ENCODE measurements around the gene TXNDC17.

DNA sequence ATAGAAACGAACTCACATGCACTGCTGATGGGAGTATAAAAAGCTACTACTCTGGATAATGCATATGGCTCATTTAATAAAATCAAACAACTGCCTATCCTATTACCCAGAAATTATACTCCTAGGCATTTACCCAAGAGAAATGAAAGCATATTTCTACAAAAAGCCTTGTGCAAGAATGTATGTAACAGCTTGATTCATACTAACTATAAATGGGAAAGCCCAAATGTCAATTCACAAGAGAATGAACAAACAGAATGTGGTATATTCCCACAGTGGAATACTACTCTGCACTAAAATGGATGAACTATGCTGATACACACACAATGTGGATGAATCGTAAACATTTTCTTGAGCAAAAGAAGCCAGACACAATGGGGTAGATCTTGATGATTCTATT lies 38.7 kb upstream of the TXNDC17 start:
- TF ChIP-seq, protein P1, sequence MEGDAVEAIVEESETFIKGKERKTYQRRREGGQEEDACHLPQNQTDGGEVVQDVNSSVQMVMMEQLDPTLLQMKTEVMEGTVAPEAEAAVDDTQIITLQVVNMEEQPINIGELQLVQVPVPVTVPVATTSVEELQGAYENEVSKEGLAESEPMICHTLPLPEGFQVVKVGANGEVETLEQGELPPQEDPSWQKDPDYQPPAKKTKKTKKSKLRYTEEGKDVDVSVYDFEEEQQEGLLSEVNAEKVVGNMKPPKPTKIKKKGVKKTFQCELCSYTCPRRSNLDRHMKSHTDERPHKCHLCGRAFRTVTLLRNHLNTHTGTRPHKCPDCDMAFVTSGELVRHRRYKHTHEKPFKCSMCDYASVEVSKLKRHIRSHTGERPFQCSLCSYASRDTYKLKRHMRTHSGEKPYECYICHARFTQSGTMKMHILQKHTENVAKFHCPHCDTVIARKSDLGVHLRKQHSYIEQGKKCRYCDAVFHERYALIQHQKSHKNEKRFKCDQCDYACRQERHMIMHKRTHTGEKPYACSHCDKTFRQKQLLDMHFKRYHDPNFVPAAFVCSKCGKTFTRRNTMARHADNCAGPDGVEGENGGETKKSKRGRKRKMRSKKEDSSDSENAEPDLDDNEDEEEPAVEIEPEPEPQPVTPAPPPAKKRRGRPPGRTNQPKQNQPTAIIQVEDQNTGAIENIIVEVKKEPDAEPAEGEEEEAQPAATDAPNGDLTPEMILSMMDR (conservative IDR thresholded peaks at IDR 0.05 in 1 of 2, IDR thresholded peaks at IDR 0.05 in 1 of 2; ENCODE audit: extremely low read depth in 1 of 2, insufficient read depth in 1 of 2, low read depth in 1 of 2, low read length in 2 of 2) = no peak
- no peak for TF ChIP-seq EZH2 (IDR thresholded peaks at IDR 0.05; ENCODE audit: borderline replicate concordance, low read length)

Data from mammary epithelial cell (primary cell).